Endothelial cell of umbilical vein (primary cell): ENCODE measurements around the gene CCNG2. TPM values are rescaled to one million over a fixed set of nuclear protein-coding genes. Genes with fewer than 3 reads are reported as not detected.

Experiments
- BruUV-seq: library from RNA; stranded (reverse); fragments of 400-500 nt; replicated peaks from 2 replicates; lab custom pipeline; 2021; lab: Mats Ljungman, UMichigan
- CTCF ChIA-PET: fragments of 300-600, 350-600 bp; sonication (Branson Sonifier 250); formaldehyde crosslinking; loops from one replicate; lab custom pipeline; 2021; ENCODE audit warnings: antibody characterized with exemption, inconsistent platforms; lab: Charles Lee
- POLR2A ChIA-PET: fragments of 300-600, 350-600 bp; sonication (Branson Sonifier 250); formaldehyde crosslinking; loops from one replicate; lab custom pipeline; 2021; ENCODE audit warnings: antibody characterized with exemption, inconsistent platforms; lab: Charles Lee
- DNase-seq: peaks from one replicate; pipeline ENCODE4 v3.0.0-alpha.2; 2011; ENCODE audit warnings: low read depth, low spot score
- FAIRE-seq: peaks from 2 replicates; lab custom pipeline; 2011; peaks lifted over from hg19 to GRCh38; lab: Jason Lieb, UNC
- H2AFZ ChIP-seq: 2 replicates; pipeline ENCODE4 v1.6.0; 2012; ENCODE audit warnings: low read depth, low read length, control low read depth, inconsistent platforms
- H3K27ac ChIP-seq: 2 replicates; pipeline ENCODE4 v1.5.1; 2011; ENCODE audit warnings: low read depth, mild to moderate bottlenecking, control low read depth, low read length, moderate library complexity; ENCODE audit not compliant: insufficient read depth
- H3K27me3 ChIP-seq, 2 experiments: 2 replicates each; pipeline versions ENCODE4 v1.6.0 to v1.6.1; 2011; ENCODE audit warnings: low read length in 2 of 2, mixed read lengths in 1 of 2; ENCODE audit not compliant: control insufficient read depth in 2 of 2, insufficient read depth in 2 of 2
- H3K36me3 ChIP-seq, 2 experiments: 2 replicates in 1 of 2; 3 replicates in 1 of 2; pipeline ENCODE4 v1.5.1; 2011; ENCODE audit warnings: low read length in 2 of 2, mild to moderate bottlenecking in 1 of 2, moderate library complexity in 1 of 2; ENCODE audit not compliant: control insufficient read depth in 2 of 2, insufficient read depth in 2 of 2; ENCODE audit errors: extremely low read depth in 1 of 2
- H3K4me1 ChIP-seq: 3 replicates; pipeline ENCODE4 v1.5.1; 2011; ENCODE audit warnings: mild to moderate bottlenecking, low read length; ENCODE audit not compliant: control insufficient read depth, insufficient read depth; ENCODE audit errors: extremely low read depth
- H3K4me2 ChIP-seq: 2 replicates; pipeline ENCODE4 v1.6.1; 2011; ENCODE audit warnings: low read length, control low read depth, mixed read lengths; ENCODE audit not compliant: insufficient read depth
- H3K4me3 ChIP-seq, 3 experiments: fragments of 200-600 bp in 1 of 3; sonication (generic), shearing (Covaris generic) in 1 of 3; replicated peaks in 1 of 3; 2 replicates each; pipeline ENCODE4 v1.5.1; 2011 to 2016; ENCODE audit warnings: control low read depth in 3 of 3, low read length in 3 of 3, mild to moderate bottlenecking in 2 of 3, inconsistent platforms in 1 of 3, low read depth in 1 of 3, moderate library complexity in 1 of 3; ENCODE audit not compliant: insufficient read depth in 1 of 3
- H3K79me2 ChIP-seq: 2 replicates; pipeline ENCODE4 v1.6.0; 2012; ENCODE audit warnings: low read length, inconsistent platforms; ENCODE audit not compliant: control insufficient read depth, insufficient read depth
- H3K9ac ChIP-seq: replicated peaks from 2 replicates; pipeline ENCODE3; 2011; ENCODE audit warnings: low read length, control low read depth; ENCODE audit not compliant: insufficient read depth; ENCODE audit errors: extremely low read depth
- H3K9me1 ChIP-seq: replicated peaks from 3 replicates; pipeline ENCODE4 v1.6.0; 2011; ENCODE audit warnings: mild to moderate bottlenecking, low read length; ENCODE audit not compliant: control insufficient read depth, insufficient read depth; ENCODE audit errors: extremely low read depth
- H3K9me3 ChIP-seq: replicated peaks from 2 replicates; pipeline ENCODE4 v1.5.1; 2012; ENCODE audit warnings: low read length, inconsistent platforms; ENCODE audit not compliant: control insufficient read depth, insufficient read depth
- H4K20me1 ChIP-seq: replicated peaks from 2 replicates; pipeline ENCODE3; 2011; ENCODE audit warnings: mild to moderate bottlenecking, low read length; ENCODE audit not compliant: control insufficient read depth, insufficient read depth; ENCODE audit errors: extremely low read depth
- EZH2 ChIP-seq: IDR thresholded peaks from 2 replicates; pipeline ENCODE4 v1.6.1; 2012; ENCODE audit warnings: borderline replicate concordance, low read depth, mild to moderate bottlenecking, moderate library complexity, low read length, inconsistent platforms; ENCODE audit not compliant: severe bottlenecking
- FOS ChIP-seq: IDR thresholded peaks from 2 replicates; pipeline ENCODE4 v1.6.1; 2011; ENCODE audit warnings: mild to moderate bottlenecking, low read length, moderate library complexity, borderline replicate concordance; ENCODE audit not compliant: insufficient read depth
- GATA2 ChIP-seq: IDR thresholded peaks from 2 replicates; pipeline ENCODE4 v1.7.0; 2011; ENCODE audit warnings: low read depth, mild to moderate bottlenecking, moderate library complexity, mixed read lengths, low read length; ENCODE audit not compliant: insufficient read length, insufficient read depth
- JUN ChIP-seq: IDR thresholded peaks from 2 replicates; pipeline ENCODE4 v1.6.1; 2011; ENCODE audit warnings: borderline replicate concordance, low read depth; ENCODE audit not compliant: insufficient read length, insufficient read depth
- MYC ChIP-seq: IDR thresholded peaks from one replicate; pipeline ENCODE4 v1.6.1; 2011; ENCODE audit warnings: mild to moderate bottlenecking, low read depth, low read length
- POLR2A ChIP-seq: IDR thresholded peaks from 2 replicates; pipeline ENCODE4 v1.6.1; 2012; ENCODE audit warnings: low read depth, mild to moderate bottlenecking, control low read depth, low read length
- POLR2AphosphoS5 ChIP-seq: IDR thresholded peaks from 2 replicates; pipeline ENCODE4 v1.6.1; 2012; ENCODE audit warnings: low read depth, mild to moderate bottlenecking, control low read depth, low read length, moderate library complexity; ENCODE audit not compliant: insufficient read depth
- dilution Hi-C: fragments of 300-500 bp; cut with MboI; formaldehyde crosslinking; loops from one replicate; pipeline ENCODE4 v1.15.0; 2019; ENCODE audit warnings: low sequenced_read_pairs; ENCODE audit not compliant: extremely low pct_ligation_motif_present
- intact Hi-C: fragments of 100-400 bp; cut with micrococcal nuclease; formaldehyde crosslinking; loops from one replicate; pipeline ENCODE4 v1.10.0; 2022
- polyA plus RNA-seq, 4 experiments: library from polyadenylated mRNA; depleted of rRNA in 3 of 4; stranded (reverse) in 3 of 4; unstranded in 1 of 4; fragments of >200 nt; gene quantifications; 2 replicates each; pipeline versions ENCODE4 v1.2.1 to v1.2.3, GENCODE V29; 2011 to 2012; ENCODE audit warnings: missing spikeins in 1 of 4
- total RNA-seq: library from RNA; stranded (reverse); gene quantifications from 2 replicates; pipeline ENCODE4 v1.2.3, GENCODE V29; 2021
- TF ChIP-seq, protein P1 (sequence below), 2 donors: IDR thresholded peaks; 1 replicate in 1 of 2; 2 replicates in 1 of 2; pipeline ENCODE4 v1.5.1; 2011; ENCODE audit warnings: low read length in 2 of 2, mild to moderate bottlenecking in 2 of 2, moderate library complexity in 2 of 2, control low read depth in 1 of 2, inconsistent platforms in 1 of 2, low read depth in 1 of 2; ENCODE audit not compliant: insufficient read depth in 1 of 2; ENCODE audit errors: extremely low read depth in 1 of 2
- TF ChIP-seq, protein P2 (sequence below): IDR thresholded peaks from 2 replicates; pipeline ENCODE4 v1.6.1; 2011; ENCODE audit not compliant: insufficient read depth, insufficient read length

Gene CCNG2
- total and polyA plus RNA-seq, 2 donors (not counting 3 experiments of a cell fraction or from before 2014, with no cell fraction given): 7.9 to 28.3 TPM

DNA sequence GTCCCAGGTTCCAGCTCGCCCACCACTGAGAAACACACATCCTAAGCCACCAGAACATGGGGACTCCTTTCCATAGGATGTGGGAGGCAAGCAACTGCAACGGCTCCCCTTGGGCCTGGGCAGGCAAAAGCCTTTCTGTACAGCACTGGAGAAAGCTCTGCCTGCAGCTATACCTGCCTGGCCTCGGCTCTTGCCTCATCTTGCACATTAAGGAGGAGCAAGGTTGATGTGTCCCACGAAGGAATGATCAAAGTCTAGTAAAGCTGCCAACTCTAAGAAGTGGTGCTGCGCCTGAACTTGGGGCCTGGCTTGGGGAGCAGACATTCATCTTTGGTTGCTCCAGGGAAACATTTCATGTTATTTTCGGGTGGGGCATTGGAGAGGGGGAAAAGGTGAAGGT is 19.6 kb downstream of the CCNG2 start:
- POLR2A ChIA-PET: no interaction called here
- Histone ChIP-seq H3K27me3 (peaks cover 25 to 26% of the 10 kb centered on the region in 2 experiments), H3K4me1 (no peaks in the 10 kb centered on the region), H3K9me1 (no peaks in the 10 kb centered on the region), H3K9ac (no peak overlapping the region), H2AFZ (no peak overlapping the region), H3K4me3 (no peak overlapping the region), H4K20me1 (no peaks in the 10 kb centered on the region), H3K79me2 (no peaks in the 10 kb centered on the region), H3K27ac (no peak overlapping the region), H3K9me3 (no peaks in the 10 kb centered on the region), H3K36me3 (no peaks in the 10 kb centered on the region), H3K4me2 (no peak overlapping the region)
- BruUV-seq: no TSS peak
- CTCF ChIA-PET: no interaction called here
- FAIRE-seq: no peak
- no peak for DNase-seq
- intact Hi-C loops (no loop called here), dilution Hi-C loops (no loop called here)
- TF ChIP-seq GATA2 (no peak), POLR2AphosphoS5 (no peak), POLR2A (no peak), FOS (no peak), EZH2 (no peak), JUN (no peak), MYC (no peak)
- TF ChIP-seq, protein P1, sequence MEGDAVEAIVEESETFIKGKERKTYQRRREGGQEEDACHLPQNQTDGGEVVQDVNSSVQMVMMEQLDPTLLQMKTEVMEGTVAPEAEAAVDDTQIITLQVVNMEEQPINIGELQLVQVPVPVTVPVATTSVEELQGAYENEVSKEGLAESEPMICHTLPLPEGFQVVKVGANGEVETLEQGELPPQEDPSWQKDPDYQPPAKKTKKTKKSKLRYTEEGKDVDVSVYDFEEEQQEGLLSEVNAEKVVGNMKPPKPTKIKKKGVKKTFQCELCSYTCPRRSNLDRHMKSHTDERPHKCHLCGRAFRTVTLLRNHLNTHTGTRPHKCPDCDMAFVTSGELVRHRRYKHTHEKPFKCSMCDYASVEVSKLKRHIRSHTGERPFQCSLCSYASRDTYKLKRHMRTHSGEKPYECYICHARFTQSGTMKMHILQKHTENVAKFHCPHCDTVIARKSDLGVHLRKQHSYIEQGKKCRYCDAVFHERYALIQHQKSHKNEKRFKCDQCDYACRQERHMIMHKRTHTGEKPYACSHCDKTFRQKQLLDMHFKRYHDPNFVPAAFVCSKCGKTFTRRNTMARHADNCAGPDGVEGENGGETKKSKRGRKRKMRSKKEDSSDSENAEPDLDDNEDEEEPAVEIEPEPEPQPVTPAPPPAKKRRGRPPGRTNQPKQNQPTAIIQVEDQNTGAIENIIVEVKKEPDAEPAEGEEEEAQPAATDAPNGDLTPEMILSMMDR (IDR thresholded peaks at IDR 0.05; ENCODE audit: extremely low read depth in 1 of 2, insufficient read depth in 1 of 2, low read depth in 1 of 2, low read length in 2 of 2): no peak
- TF ChIP-seq, protein P2, sequence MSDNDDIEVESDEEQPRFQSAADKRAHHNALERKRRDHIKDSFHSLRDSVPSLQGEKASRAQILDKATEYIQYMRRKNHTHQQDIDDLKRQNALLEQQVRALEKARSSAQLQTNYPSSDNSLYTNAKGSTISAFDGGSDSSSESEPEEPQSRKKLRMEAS: no peak
